H1 (cell line): ENCODE data around the gene KHDC4. TPM values are rescaled to one million over a fixed set of nuclear protein-coding genes. Genes with fewer than 3 reads are reported as not detected.

Experiments
- CTCF ChIA-PET: fragments of 300-600 bp; sonication (Branson Sonifier 250); formaldehyde crosslinking; loops from one replicate; lab custom pipeline; 2021; ENCODE audit not compliant: partially characterized antibody; lab: Charles Lee
- POLR2A ChIA-PET: fragments of 300-600 bp; sonication (Branson Sonifier 250); formaldehyde crosslinking; loops from one replicate; lab custom pipeline; 2021; ENCODE audit warnings: inconsistent platforms; ENCODE audit not compliant: partially characterized antibody; lab: Charles Lee
- DNase-seq, 2 experiments: peaks; one replicate each; pipeline versions ENCODE4 v3.0.0 to v3.0.0-alpha.2; 2010 to 2022; ENCODE audit warnings: low spot score in 2 of 2, low read depth in 1 of 2, mixed read lengths in 1 of 2
- FAIRE-seq: peaks from 2 replicates; lab custom pipeline; 2011; peaks lifted over from hg19 to GRCh38; lab: Jason Lieb, UNC
- H2AFZ ChIP-seq: 2 replicates; pipeline ENCODE4 v1.8.1; 2012; ENCODE audit warnings: low read length, inconsistent platforms
- H2AK5ac ChIP-seq: 2 replicates; pipeline ENCODE4 v1.6.1; 2013; ENCODE audit warnings: low read depth, low read length
- H2BK120ac ChIP-seq: replicated peaks from 2 replicates; pipeline ENCODE3; 2013; ENCODE audit warnings: low read depth, low read length, inconsistent platforms
- H2BK12ac ChIP-seq: 2 replicates; pipeline ENCODE4 v1.6.1; 2013; ENCODE audit warnings: low read depth, low read length
- H2BK15ac ChIP-seq: 2 replicates; pipeline ENCODE4 v1.6.1; 2013; ENCODE audit warnings: low read length
- H2BK20ac ChIP-seq: 2 replicates; pipeline ENCODE4 v1.6.1; 2013; ENCODE audit warnings: low read length
- H2BK5ac ChIP-seq: 2 replicates; pipeline ENCODE4 v1.6.1; 2013; ENCODE audit warnings: low read depth, low read length
- H3K14ac ChIP-seq: 2 replicates; pipeline ENCODE4 v1.6.1; 2013; ENCODE audit warnings: inconsistent platforms; ENCODE audit not compliant: insufficient read length
- H3K18ac ChIP-seq: 2 replicates; pipeline ENCODE4 v1.6.1; 2013; ENCODE audit warnings: low read length; ENCODE audit errors: extremely low read depth
- H3K23ac ChIP-seq: 2 replicates; pipeline ENCODE4 v1.6.1; 2013; ENCODE audit warnings: inconsistent platforms; ENCODE audit not compliant: insufficient read length
- H3K23me2 ChIP-seq: 2 replicates; pipeline ENCODE4 v1.6.1; 2013; ENCODE audit warnings: low read depth, low read length
- H3K27ac ChIP-seq: 2 replicates; pipeline ENCODE4 v1.6.1; 2011; ENCODE audit warnings: low read depth, low read length, inconsistent platforms
- H3K27me3 ChIP-seq, 4 experiments: replicated peaks in 1 of 4; 1 replicate in 1 of 4; 2 replicates in 3 of 4; pipeline versions ENCODE4 v1.6.1 to v1.8.1; 2011 to 2013; ENCODE audit warnings: low read length in 3 of 4, mild to moderate bottlenecking in 3 of 4, inconsistent platforms in 2 of 4, mixed read lengths in 2 of 4, moderate library complexity in 1 of 4; ENCODE audit not compliant: control insufficient read depth in 3 of 4, insufficient read depth in 3 of 4; ENCODE audit errors: extremely low read depth in 1 of 4
- H3K36me3 ChIP-seq, 4 experiments: 2 replicates each; pipeline versions ENCODE4 v1.6.1 to v1.8.1; 2011 to 2013; ENCODE audit warnings: mild to moderate bottlenecking in 4 of 4, low read length in 3 of 4, moderate library complexity in 2 of 4, control low read depth in 1 of 4, inconsistent platforms in 1 of 4; ENCODE audit not compliant: insufficient read depth in 4 of 4, control insufficient read depth in 2 of 4
- H3K4ac ChIP-seq: replicated peaks from 2 replicates; pipeline ENCODE3; 2013; ENCODE audit warnings: low read length, low read depth, mixed read lengths, inconsistent platforms; ENCODE audit not compliant: insufficient read length
- H3K4me1 ChIP-seq, 4 experiments: replicated peaks in 1 of 4; 1 replicate in 1 of 4; 2 replicates in 3 of 4; pipeline versions ENCODE4 v1.6.1 to v1.8.1; 2011 to 2013; ENCODE audit warnings: low read length in 3 of 4, inconsistent platforms in 2 of 4, mixed read lengths in 1 of 4; ENCODE audit not compliant: insufficient read depth in 4 of 4, control insufficient read depth in 3 of 4
- H3K4me2 ChIP-seq, 2 experiments: 2 replicates each; pipeline versions ENCODE4 v1.6.1 to v1.8.1; 2011 to 2013; ENCODE audit warnings: low read depth in 2 of 2, low read length in 2 of 2, control low read depth in 1 of 2, inconsistent platforms in 1 of 2, mild to moderate bottlenecking in 1 of 2; ENCODE audit not compliant: insufficient read depth in 1 of 2
- H3K4me3 ChIP-seq, 4 experiments: fragments of 200-600, 300-600 bp in 1 of 4; sonication (generic), shearing (Covaris generic), sonication (Bioruptor Twin) in 1 of 4; 2 replicates each; pipeline versions ENCODE4 v1.5.1 to v1.8.1; 2011 to 2016; ENCODE audit warnings: low read length in 4 of 4, low read depth in 3 of 4, control low read depth in 2 of 4, inconsistent platforms in 2 of 4, mild to moderate bottlenecking in 2 of 4, mixed read lengths in 1 of 4, moderate library complexity in 1 of 4; ENCODE audit not compliant: insufficient read depth in 2 of 4; ENCODE audit errors: extremely low read depth in 1 of 4
- H3K56ac ChIP-seq: replicated peaks from 2 replicates; pipeline ENCODE3; 2013; ENCODE audit warnings: low read depth, mild to moderate bottlenecking, mixed read lengths, low read length, inconsistent platforms; ENCODE audit not compliant: insufficient read length
- H3K79me1 ChIP-seq: 2 replicates; pipeline ENCODE4 v1.6.1; 2013; ENCODE audit warnings: low read depth, low read length, control low read depth
- H3K79me2 ChIP-seq, 2 experiments: 2 replicates each; pipeline versions ENCODE4 v1.6.1 to v1.8.1; 2012 to 2013; ENCODE audit warnings: low read length in 2 of 2, mild to moderate bottlenecking in 2 of 2, inconsistent platforms in 1 of 2; ENCODE audit not compliant: insufficient read depth in 2 of 2, control insufficient read depth in 1 of 2
- H3K9ac ChIP-seq, 4 experiments: replicated peaks in 1 of 4; 1 replicate in 1 of 4; 2 replicates in 3 of 4; pipeline versions ENCODE4 v1.6.1 to v1.8.1; 2011 to 2013; ENCODE audit warnings: low read depth in 3 of 4, low read length in 3 of 4, control low read depth in 2 of 4, mild to moderate bottlenecking in 2 of 4, moderate library complexity in 2 of 4, inconsistent platforms in 1 of 4; ENCODE audit errors: extremely low read depth in 1 of 4
- H3K9me3 ChIP-seq, 2 experiments: 2 replicates each; pipeline versions ENCODE4 v1.6.1 to v1.8.1; 2012 to 2013; ENCODE audit warnings: mild to moderate bottlenecking in 2 of 2, moderate library complexity in 2 of 2, control low read depth in 1 of 2, inconsistent platforms in 1 of 2, low read depth in 1 of 2, low read length in 1 of 2, mixed read lengths in 1 of 2; ENCODE audit not compliant: insufficient read depth in 2 of 2
- H4K20me1 ChIP-seq, 2 experiments: replicated peaks in 1 of 2; 2 replicates each; pipeline versions ENCODE3 to v1.8.1; 2011 to 2013; ENCODE audit warnings: inconsistent platforms in 2 of 2, low read length in 2 of 2, mild to moderate bottlenecking in 1 of 2; ENCODE audit not compliant: insufficient read depth in 2 of 2, control insufficient read depth in 1 of 2
- H4K5ac ChIP-seq: 2 replicates; pipeline ENCODE4 v1.6.1; 2013; ENCODE audit warnings: low read length, low read depth, mixed read lengths, inconsistent platforms; ENCODE audit not compliant: insufficient read length
- H4K8ac ChIP-seq: 2 replicates; pipeline ENCODE4 v1.8.0; 2013; ENCODE audit warnings: mild to moderate bottlenecking, moderate library complexity, low read length, inconsistent platforms; ENCODE audit not compliant: insufficient read depth; ENCODE audit errors: extremely low read depth
- H4K91ac ChIP-seq: replicated peaks from 2 replicates; pipeline ENCODE3; 2013; ENCODE audit warnings: low read length, mixed read lengths, inconsistent platforms; ENCODE audit not compliant: insufficient read length
- ASH2L ChIP-seq: fragments of 200-600, 300-600 bp; sonication (generic); IDR thresholded peaks from one replicate; pipeline ENCODE4 v1.7.1; 2017; ENCODE audit warnings: low read length
- CHD2 ChIP-seq: IDR thresholded peaks from 2 replicates; pipeline ENCODE4 v1.6.1; 2012; ENCODE audit warnings: low read length, improper control_type of control experiment
- GTF2F1 ChIP-seq: IDR thresholded peaks from 2 replicates; pipeline ENCODE4 v1.6.1; 2012; ENCODE audit warnings: low read depth, low read length, improper control_type of control experiment, borderline replicate concordance
- RAD21 ChIP-seq, 2 experiments: IDR thresholded peaks in 1 of 2; conservative IDR thresholded peaks in 1 of 2; 2 replicates each; pipeline ENCODE4 v1.6.1; 2011; ENCODE audit warnings: low read depth in 2 of 2, low read length in 2 of 2, improper control_type of control experiment in 1 of 2, inconsistent platforms in 1 of 2, mild to moderate bottlenecking in 1 of 2, moderate library complexity in 1 of 2
- SP2 ChIP-seq: IDR thresholded peaks from 2 replicates; pipeline ENCODE4 v1.6.1; 2012; ENCODE audit warnings: mild to moderate bottlenecking, low read length, inconsistent platforms
- WGBS, 2 experiments: shearing (Covaris generic) in 1 of 2; methylation state at CpG; one replicate each; pipeline versions ENCODE4 v1.1.6 to v1.1.7; 2013 to 2015; ENCODE audit warnings: low lambda C conversion rate in 2 of 2, mixed read lengths in 2 of 2, inconsistent platforms in 1 of 2, low coverage in 1 of 2, missing lambda C conversion rate in 1 of 2; ENCODE audit not compliant: insufficient replicate concordance in 2 of 2, insufficient coverage in 1 of 2, insufficient read length in 1 of 2; ENCODE audit errors: extremely low coverage in 1 of 2, missing lambda C conversion rate in 1 of 2; 5-methylcytosine and 5-hydroxymethylcytosine counted together
- polyA plus RNA-seq, 7 experiments: library from polyadenylated mRNA; depleted of rRNA in 3 of 7; stranded (reverse) in 5 of 7; unstranded in 2 of 7; fragments of >200 nt in 5 of 7; fragments of 200-250 nt in 2 of 7; gene quantifications; 1 replicate in 5 of 7; 2 replicates in 1 of 7; 4 replicates in 1 of 7; pipeline versions ENCODE4 v1.2.1 to v1.2.3, GENCODE V29; 2011 to 2013; ENCODE audit warnings: missing spikeins in 2 of 7, mixed read lengths in 2 of 7
- total RNA-seq: library from RNA; stranded (reverse); fragmentation: NEBNext Ultra II Directional; extraction: Animal tissue kit (Norgen Biotek cat#: 25700); gene quantifications from 2 replicates; pipeline ENCODE4 v1.2.1, GENCODE V29; 2021

The KHDC4 gene
- total and polyA plus RNA-seq, 2 of the 8 experiments (the other 6 are each of a cell fraction or from before 2014, with no cell fraction given): 56.6 to 81.1 TPM

DNA sequence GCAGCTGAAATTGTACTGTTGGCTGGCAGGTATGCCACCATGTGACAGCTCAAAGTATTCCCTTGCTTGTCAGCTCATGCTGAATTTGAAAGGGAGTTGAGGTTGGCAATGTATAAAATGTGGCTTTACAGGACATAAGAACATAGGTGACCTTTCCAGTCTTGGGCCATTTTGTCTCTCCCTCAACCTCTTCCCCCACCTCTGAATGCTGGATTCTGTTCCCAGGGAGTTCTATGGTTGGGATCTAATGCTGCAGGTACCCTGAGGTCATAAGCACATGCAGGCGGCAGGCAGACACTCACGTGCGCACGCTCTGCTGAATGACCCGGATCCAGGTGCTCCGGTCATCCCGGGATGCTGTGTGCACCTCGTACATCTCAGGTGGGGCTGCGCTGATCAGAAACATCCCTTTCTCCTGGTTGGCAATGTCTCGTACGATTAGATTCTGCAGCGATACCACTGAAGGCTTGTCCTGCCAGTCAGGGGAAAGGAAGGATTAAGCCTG lies 23.2 kb upstream of the KHDC4 start:
- POLR2A ChIA-PET: interaction anchor here (0.8 to 1.4 kb wide), 6 partner anchors 10 to 39 kb away, joined by 3 to 5 read pairs (median 3); partner anchors contain the start of gene KHDC4
- TF ChIP-seq ASH2L: no peak
- TF ChIP-seq CHD2: no peak
- no peak for TF ChIP-seq SP2
- no peak for TF ChIP-seq RAD21 (IDR thresholded peaks at IDR 0.05 in 1 of 2, conservative IDR thresholded peaks at IDR 0.05 in 1 of 2; ENCODE audit: low read depth in 2 of 2, low read length in 2 of 2)
- TF ChIP-seq GTF2F1: no peak

More for the DNA sequence above, 23.2 kb upstream of the KHDC4 start:
- Histone ChIP-seq H3K36me3 (peaks cover 35 to 93% (median 78%) of the 10 kb centered on the region in 4 experiments), H2AK5ac (no peak overlapping the region), H2BK20ac (no peak overlapping the region), H3K14ac (no peak overlapping the region), H3K4ac (no peak overlapping the region), H3K9me3 (no peaks in the 10 kb centered on the region), H3K23me2 (no peaks in the 10 kb centered on the region), H3K56ac (no peak overlapping the region), H2AFZ (no peak overlapping the region), H3K4me1 (no peaks in the 10 kb centered on the region), H2BK5ac (no peak overlapping the region), H4K5ac (no peak overlapping the region), H2BK12ac (no peak overlapping the region), H2BK15ac (no peak overlapping the region), H3K4me2 (no peak overlapping the region), H3K79me2 (no peaks in the 10 kb centered on the region), H3K27ac (no peak overlapping the region), H3K4me3 (no peak overlapping the region), H4K91ac (no peak overlapping the region), H3K18ac (no peak overlapping the region), H3K27me3 (no peaks in the 10 kb centered on the region), H3K79me1 (no peaks in the 10 kb centered on the region; the same call in 1 of the 2 replicates), H3K9ac (no peak overlapping the region), H3K23ac (no peak overlapping the region), H2BK120ac (no peak overlapping the region), H4K8ac (no peak overlapping the region; the same call in 1 of the 2 replicates), H4K20me1 (peaks cover 0 to 8% of the 10 kb centered on the region in 2 experiments)
- DNase-seq (no peak), FAIRE-seq (no peak)
- CTCF ChIA-PET: interaction anchor here (0.9 to 1.6 kb wide), 9 partner anchors 8 to 109 kb away, joined by 3 to 8 read pairs (median 5); no protein-coding TSS in a partner anchor
- WGBS, 2 experiments: 97% methylated on average over 12 of the region's 12 CpGs; no CpG with 5 or more reads in 1 of the 2 experiments
